ENCODE measurements around the gene INPP4B.

DNA sequence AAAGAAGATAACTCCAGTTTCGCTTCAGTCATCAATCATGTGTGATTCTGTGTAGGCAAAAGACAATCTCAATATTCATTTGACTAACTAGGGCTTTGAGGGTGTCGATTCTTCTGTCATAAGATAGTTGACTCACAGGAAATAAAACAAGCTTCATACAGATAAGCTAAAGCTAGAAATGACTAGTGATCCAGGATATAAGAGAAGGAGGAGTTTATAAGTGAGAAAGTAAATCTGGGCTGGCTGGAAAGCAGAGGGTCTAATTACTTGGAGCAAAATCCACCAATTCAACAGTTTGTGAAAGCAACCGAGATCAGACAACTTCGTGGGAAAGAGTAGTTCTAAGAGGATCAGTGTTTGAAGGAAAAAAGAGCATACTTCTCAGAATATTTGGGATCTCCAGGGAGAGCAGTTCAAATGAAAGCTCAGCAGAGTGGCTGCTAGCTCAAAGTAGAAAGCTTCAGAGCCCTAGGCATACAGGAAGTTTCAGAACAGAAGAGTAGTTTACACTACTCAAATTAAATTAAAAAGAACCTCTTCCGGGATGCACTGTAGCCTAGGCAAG lies 429.3 kb downstream of the INPP4B start:
- no peak for TF ChIP-seq POLR2A (IDR thresholded peaks at IDR 0.05)
- TF ChIP-seq, protein P1, sequence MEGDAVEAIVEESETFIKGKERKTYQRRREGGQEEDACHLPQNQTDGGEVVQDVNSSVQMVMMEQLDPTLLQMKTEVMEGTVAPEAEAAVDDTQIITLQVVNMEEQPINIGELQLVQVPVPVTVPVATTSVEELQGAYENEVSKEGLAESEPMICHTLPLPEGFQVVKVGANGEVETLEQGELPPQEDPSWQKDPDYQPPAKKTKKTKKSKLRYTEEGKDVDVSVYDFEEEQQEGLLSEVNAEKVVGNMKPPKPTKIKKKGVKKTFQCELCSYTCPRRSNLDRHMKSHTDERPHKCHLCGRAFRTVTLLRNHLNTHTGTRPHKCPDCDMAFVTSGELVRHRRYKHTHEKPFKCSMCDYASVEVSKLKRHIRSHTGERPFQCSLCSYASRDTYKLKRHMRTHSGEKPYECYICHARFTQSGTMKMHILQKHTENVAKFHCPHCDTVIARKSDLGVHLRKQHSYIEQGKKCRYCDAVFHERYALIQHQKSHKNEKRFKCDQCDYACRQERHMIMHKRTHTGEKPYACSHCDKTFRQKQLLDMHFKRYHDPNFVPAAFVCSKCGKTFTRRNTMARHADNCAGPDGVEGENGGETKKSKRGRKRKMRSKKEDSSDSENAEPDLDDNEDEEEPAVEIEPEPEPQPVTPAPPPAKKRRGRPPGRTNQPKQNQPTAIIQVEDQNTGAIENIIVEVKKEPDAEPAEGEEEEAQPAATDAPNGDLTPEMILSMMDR (IDR thresholded peaks at IDR 0.05) = no peak

Data from body of pancreas (tissue), 4 donors.